Central memory CD8-positive, alpha-beta T cell (primary cell): ENCODE data around the gene ITIH1.

ENCODE experiments used
- ATAC-seq: fragments of 150-1000 bp; cut with Tn5 transposase; replicated peaks from 2 replicates; pipeline ENCODE4 v1.10.0; 2022; ENCODE audit warnings: mild to moderate bottlenecking, moderate FRiP score, moderate number of reproducible peaks; ENCODE audit not compliant: poor library complexity, severe bottlenecking; ENCODE audit errors: extremely low read depth
- DNase-seq, 2 donors: peaks; one replicate each; pipeline ENCODE4 v3.0.0; 2021; ENCODE audit warnings: low spot score in 2 of 2
- H3K27ac Mint-ChIP-seq: one replicate; pipeline ENCODE4 v1.8.0; 2022; ENCODE audit warnings: low read depth, mild to moderate bottlenecking, moderate library complexity, mixed read lengths
- H3K27me3 Mint-ChIP-seq: one replicate; pipeline ENCODE4 v1.8.0; 2022; ENCODE audit warnings: mixed read lengths
- H3K36me3 Mint-ChIP-seq: one replicate; pipeline ENCODE4 v1.8.0; 2022; ENCODE audit warnings: mild to moderate bottlenecking, moderate library complexity, mixed read lengths; ENCODE audit not compliant: insufficient read depth
- H3K4me1 Mint-ChIP-seq: one replicate; pipeline ENCODE4 v1.8.0; 2022; ENCODE audit warnings: mixed read lengths
- H3K4me3 Mint-ChIP-seq: one replicate; pipeline ENCODE4 v1.8.0; 2022; ENCODE audit warnings: mild to moderate bottlenecking, moderate library complexity, mixed read lengths
- H3K9me3 Mint-ChIP-seq: one replicate; pipeline ENCODE4 v1.8.0; 2022; ENCODE audit warnings: mixed read lengths

Gene ITIH1

DNA sequence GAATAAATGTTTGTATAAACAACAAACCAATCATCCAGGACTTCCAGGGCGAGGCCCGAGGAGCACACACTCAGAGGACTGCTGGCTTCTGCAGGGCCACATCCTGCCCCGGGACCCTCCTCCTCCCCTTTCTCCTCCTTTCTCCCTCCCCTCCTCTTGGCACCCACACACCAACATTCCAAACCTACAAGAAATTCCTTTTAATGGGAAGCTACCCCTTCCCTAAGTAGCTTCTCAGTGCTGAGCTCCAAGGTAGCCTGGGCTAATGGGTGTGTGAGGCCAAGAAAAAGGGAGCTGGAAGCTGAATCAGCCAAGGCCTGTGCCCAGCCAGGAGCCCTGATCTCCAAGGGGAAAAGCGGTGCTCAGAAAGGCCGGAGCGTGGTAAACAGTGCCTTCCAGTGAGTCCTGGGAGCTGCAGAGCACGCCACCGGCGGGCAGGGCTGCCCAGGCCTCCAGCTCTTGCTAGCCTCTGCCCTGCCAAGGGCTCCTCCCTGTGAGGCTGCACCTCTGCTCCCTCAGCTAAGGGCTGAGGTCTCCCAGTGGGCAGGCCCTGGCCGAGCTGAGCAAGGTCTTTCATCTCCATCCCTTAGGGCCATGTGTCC lies 21.1 kb downstream of the ITIH1 start:
- H3K27me3 Mint-ChIP-seq = no peaks in the 10 kb centered on the region
- peaks cover 2% of the 10 kb centered on the region for H3K36me3 Mint-ChIP-seq

DNA sequence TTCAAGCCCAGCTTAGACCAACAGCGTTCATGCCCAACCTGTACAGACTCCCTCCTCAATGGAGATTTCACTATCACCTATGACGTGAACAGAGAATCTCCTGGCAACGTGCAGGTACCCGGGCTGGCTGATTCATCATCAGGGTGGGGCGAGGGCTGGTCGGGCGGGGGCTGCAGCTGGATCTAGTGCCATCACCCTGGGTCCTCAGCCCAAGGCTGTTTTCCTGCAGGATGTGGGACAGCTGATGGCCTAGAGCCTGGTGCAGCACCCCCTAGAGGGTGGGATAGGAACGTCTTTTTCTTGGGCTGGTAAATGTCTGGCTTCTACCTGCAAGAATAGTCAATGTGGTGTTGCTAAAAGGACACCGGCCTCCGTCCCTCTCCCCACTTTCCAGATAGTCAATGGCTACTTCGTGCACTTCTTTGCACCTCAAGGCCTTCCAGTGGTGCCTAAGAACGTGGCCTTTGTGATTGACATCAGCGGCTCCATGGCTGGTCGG lies 21.6 kb downstream of the ITIH1 start:
- Mint-ChIP-seq H3K36me3 (peaks cover 2% of the 10 kb centered on the region), H3K27me3 (no peaks in the 10 kb centered on the region), H3K27ac (no peak overlapping the region), H3K4me3 (no peak overlapping the region), H3K9me3 (no peaks in the 10 kb centered on the region), H3K4me1 (peaks cover 5% of the 10 kb centered on the region)
- no peak for DNase-seq
- no peak for ATAC-seq

More for the DNA sequence above, 21.1 kb downstream of the ITIH1 start:
- Mint-ChIP-seq H3K27ac (no peak overlapping the region), H3K9me3 (no peaks in the 10 kb centered on the region), H3K4me3 (no peak overlapping the region), H3K4me1 (peaks cover 5% of the 10 kb centered on the region)
- DNase-seq (no peak), ATAC-seq (no peak)

DNA sequence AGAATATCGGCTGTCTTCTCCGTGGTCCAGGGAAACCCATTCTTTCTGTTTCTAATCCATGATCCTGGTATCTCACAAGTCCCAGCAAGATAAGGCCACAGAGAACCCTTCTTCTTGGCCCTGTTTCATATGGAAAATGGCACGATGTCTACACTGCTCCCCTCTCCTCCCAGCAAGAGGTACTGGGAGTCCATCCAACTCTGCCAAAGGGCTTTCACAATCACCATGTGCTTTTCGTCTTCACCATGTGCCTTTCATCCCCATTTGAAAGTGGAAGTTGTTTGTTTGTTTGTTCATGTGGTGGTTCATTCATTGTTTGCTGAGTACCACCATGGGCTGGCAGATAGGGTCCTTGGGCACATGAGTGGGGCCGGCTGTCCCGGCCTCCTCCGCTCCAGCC lies 22.7 kb downstream of the ITIH1 start:
- no peak overlapping the region for H3K27ac Mint-ChIP-seq
- H3K27me3 Mint-ChIP-seq = no peaks in the 10 kb centered on the region
- DNase-seq (no peak), ATAC-seq (no peak)
- no peaks in the 10 kb centered on the region for H3K9me3 Mint-ChIP-seq
- H3K4me3 Mint-ChIP-seq = no peak overlapping the region
- H3K4me1 Mint-ChIP-seq = peaks cover 5% of the 10 kb centered on the region
- peaks cover 2% of the 10 kb centered on the region for H3K36me3 Mint-ChIP-seq

DNA sequence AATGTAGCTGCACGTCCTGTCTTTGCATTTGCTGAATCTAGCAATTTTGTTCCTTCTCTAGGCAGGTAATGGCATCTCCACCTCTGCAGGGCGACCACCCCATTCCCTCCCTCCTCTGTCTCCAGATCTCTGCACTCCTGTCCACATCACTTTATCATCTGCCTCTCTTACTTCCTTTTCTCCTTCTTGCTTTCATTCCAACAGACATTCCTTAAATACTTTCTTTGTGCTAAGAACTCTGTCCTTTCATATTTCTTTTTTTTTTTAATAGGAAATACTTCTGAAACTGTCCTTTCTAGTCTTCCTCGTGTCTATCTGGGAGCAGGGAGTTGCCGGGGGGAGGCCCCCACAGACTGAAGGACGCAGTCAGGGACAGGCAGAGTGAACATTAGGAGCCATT lies 24.4 kb downstream of the ITIH1 start:
- peaks cover 5% of the 10 kb centered on the region for H3K4me1 Mint-ChIP-seq
- no peaks in the 10 kb centered on the region for H3K9me3 Mint-ChIP-seq
- no peak overlapping the region for H3K27ac Mint-ChIP-seq
- no peak overlapping the region for H3K4me3 Mint-ChIP-seq
- no peak for DNase-seq
- no peak for ATAC-seq
- peaks cover 2% of the 10 kb centered on the region for H3K36me3 Mint-ChIP-seq
- no peaks in the 10 kb centered on the region for H3K27me3 Mint-ChIP-seq

DNA sequence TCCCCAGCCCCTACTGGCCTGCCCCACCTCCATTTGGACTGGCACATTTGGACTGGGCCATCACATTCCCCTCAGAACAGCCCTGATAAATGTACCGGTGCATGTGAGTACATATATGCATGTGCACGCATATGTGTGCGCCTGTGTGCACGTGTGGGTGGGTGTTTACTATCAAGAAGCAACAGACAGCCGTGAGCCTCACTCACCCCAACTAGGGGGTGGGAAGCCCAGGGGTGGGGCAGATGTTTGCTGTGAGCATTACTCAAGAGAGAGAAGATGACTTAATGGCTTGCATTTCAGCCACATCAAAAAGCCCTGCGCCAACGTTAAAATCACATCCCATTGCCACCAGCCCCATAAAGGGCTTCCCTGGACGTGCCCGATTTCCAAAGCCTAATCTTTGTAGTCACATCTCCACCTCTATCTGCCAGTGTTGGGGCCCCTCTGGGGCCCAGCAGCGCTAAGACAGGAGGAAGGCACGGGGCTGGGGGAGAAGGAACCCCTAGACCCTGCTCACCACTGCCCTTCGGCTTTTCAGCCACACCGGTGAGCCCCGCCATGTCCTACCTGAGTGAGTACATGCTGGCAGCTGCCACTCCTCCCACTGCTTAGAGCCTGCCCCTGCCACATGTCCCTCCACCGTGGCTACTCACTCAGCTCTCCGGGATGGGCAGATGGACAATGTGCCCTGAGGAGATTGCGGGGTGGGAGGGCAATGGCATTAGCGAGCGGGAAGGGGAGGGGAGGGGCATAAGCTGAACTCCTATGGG lies 28.1 kb downstream of the ITIH1 start:
- Mint-ChIP-seq H3K27me3 (no peaks in the 10 kb centered on the region), H3K36me3 (no peaks in the 10 kb centered on the region), H3K27ac (no peak overlapping the region), H3K4me3 (no peak overlapping the region), H3K4me1 (no peaks in the 10 kb centered on the region), H3K9me3 (no peaks in the 10 kb centered on the region)
- DNase-seq = no peak
- ATAC-seq = no peak

DNA sequence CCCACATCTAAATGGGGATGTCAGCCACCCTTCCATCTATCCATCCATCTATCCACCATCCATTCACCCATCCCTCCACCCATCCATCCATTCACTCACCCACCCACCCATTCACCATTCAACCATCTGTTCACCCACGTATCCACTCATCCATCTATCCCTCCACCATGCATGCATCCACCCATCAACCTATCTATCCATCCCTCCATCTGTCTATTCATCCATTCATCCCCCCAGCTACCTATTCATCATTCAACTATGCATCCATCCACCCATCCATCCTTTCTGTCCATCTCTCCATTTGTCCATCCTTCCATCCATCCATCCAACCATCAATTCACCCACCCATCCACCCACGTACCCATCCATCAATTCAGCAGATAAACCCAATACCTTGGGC lies 31.8 kb downstream of the ITIH1 start:
- Mint-ChIP-seq H3K36me3 (no peaks in the 10 kb centered on the region), H3K4me3 (no peak overlapping the region), H3K27me3 (no peaks in the 10 kb centered on the region), H3K9me3 (no peaks in the 10 kb centered on the region), H3K4me1 (no peaks in the 10 kb centered on the region), H3K27ac (no peak overlapping the region)
- no peak for ATAC-seq
- DNase-seq = no peak

DNA sequence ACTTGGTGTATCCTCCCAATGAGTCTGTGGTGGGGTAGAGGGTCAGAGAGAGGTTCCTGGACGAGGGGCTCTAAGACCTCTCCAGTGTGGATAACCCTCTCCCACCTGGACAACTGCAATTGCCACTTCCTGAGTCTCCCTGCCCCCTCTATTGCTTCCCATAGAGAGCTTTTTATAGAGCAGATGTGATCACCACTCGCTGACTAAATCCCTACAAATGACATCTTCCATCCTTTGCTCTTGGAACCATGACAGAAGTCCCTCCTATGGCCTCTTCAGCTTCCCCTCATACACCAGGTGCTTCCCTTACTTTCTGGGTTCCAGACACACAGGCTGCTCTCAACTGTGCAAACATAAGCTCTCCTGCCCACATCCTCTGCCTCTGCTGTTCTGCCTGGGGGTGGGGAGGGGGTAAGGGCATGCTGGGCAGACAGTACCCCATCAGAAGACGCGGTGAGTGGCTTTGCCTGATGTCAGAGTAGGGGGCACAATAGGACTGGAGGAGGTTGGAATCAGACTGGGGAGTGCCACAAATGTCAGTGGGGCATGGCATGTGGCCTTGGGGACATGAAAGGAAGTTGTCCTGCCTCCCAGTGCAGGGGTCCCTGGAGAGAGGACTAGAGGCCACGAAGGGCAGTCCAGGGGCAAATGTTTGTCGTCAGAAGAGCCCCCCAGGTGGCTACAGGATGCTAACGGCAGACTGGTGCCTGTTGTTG lies 32.4 kb downstream of the ITIH1 start:
- no peaks in the 10 kb centered on the region for H3K27me3 Mint-ChIP-seq
- H3K36me3 Mint-ChIP-seq = no peaks in the 10 kb centered on the region
- DNase-seq (no peak), ATAC-seq (no peak)
- no peaks in the 10 kb centered on the region for H3K9me3 Mint-ChIP-seq
- no peaks in the 10 kb centered on the region for H3K4me1 Mint-ChIP-seq
- H3K4me3 Mint-ChIP-seq = no peak overlapping the region
- H3K27ac Mint-ChIP-seq = no peak overlapping the region

DNA sequence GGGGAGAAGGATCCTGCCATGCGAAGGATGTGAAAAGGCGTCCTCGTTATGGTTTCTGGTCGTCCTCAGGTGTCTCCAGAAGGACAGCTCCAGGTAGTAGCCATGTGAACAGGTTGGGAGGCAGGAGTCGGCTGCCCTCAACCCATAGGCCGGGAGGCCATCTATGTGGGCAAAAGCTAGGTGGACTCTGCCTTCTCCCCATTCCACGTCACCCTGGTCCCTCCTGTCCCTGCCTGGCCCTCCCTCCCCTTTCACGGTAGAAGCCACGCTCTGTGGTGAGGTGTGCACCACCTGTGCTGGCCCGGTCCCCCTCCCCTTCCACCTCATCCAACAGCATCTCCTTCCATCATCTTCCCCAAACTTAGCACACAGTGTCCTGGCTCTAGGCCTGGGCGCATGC lies 33.5 kb downstream of the ITIH1 start:
- Mint-ChIP-seq H3K36me3 (no peaks in the 10 kb centered on the region), H3K27me3 (no peaks in the 10 kb centered on the region), H3K4me1 (no peaks in the 10 kb centered on the region), H3K27ac (no peak overlapping the region), H3K9me3 (no peaks in the 10 kb centered on the region), H3K4me3 (no peak overlapping the region)
- ATAC-seq = no peak
- DNase-seq = no peak

DNA sequence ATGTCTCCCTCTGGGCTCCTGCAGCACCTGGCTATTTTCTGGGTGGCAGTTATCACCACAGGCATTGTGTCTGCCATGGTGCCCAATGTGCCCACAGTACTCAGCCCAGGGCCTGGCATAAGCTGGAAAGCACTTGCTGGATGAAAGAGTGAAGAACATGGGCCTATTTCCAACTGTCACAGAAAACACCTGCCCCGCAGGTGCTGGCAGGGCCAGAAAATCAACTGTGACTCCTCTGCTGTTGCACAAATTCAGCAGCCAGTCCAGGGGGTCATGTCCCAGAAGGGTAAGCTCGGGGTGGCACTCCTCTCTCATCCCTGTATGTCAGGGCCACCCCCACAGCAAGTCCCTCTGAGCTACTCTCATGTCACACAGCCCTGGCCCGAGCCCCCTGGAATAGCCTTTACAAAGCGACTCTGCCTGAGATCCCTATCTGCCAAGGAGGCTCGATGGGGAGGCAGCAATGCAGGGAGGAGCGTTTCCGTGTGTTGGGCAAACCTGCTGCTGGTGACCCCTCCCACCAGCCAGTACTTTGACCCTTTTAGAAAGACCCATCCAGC lies 34.1 kb downstream of the ITIH1 start:
- Mint-ChIP-seq H3K27me3 (no peaks in the 10 kb centered on the region), H3K27ac (no peak overlapping the region), H3K4me1 (no peaks in the 10 kb centered on the region), H3K9me3 (no peaks in the 10 kb centered on the region), H3K4me3 (no peak overlapping the region), H3K36me3 (no peaks in the 10 kb centered on the region)
- DNase-seq = no peak
- no peak for ATAC-seq

DNA sequence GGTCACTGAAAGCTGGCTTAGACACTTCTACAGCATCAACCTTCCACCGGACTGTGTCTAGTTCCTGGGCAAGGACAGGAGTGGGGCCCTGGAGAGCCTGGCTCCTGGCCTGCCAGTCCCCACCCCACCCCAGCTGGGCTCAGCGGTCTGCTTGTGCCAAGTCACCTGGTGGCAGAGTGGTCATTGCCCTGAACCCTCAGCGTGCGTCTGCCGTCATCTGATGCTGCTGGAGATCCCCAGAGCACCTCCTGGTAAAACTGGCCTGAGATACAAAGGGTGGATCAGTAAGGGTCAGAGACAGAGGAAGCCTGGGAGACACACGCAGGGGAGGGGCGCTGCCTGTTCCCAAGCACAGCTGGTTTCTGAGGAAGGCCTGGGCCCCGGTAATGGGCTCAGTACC lies 36.4 kb downstream of the ITIH1 start:
- Mint-ChIP-seq H3K4me1 (no peaks in the 10 kb centered on the region), H3K36me3 (no peaks in the 10 kb centered on the region), H3K27me3 (no peaks in the 10 kb centered on the region), H3K9me3 (no peaks in the 10 kb centered on the region), H3K4me3 (no peak overlapping the region), H3K27ac (no peak overlapping the region)
- DNase-seq (no peak), ATAC-seq (no peak)

DNA sequence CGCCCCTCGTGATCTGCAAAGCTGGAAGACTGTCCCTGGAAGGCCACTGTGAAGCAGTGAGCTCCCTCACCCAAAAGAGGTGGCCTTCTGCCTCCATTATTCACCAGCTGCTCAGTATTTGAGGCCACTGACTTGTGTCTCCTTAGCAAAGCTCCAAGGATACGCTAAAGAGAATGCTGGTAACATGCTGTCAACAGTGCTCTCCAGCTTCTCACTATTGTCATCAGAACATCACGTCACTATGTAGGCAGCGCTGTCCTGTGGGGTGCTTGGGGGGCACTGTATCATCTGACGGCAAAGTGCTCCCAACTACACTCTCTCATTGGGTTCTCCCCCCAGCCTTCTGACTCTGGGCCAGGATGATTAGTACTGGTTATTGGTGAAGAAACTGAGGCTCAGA lies 38.8 kb downstream of the ITIH1 start:
- no peak for DNase-seq
- H3K4me3 Mint-ChIP-seq = no peak overlapping the region
- no peak overlapping the region for H3K27ac Mint-ChIP-seq
- H3K9me3 Mint-ChIP-seq = no peaks in the 10 kb centered on the region
- H3K27me3 Mint-ChIP-seq = no peaks in the 10 kb centered on the region
- ATAC-seq = no peak
- H3K36me3 Mint-ChIP-seq = no peaks in the 10 kb centered on the region
- H3K4me1 Mint-ChIP-seq = no peaks in the 10 kb centered on the region

DNA sequence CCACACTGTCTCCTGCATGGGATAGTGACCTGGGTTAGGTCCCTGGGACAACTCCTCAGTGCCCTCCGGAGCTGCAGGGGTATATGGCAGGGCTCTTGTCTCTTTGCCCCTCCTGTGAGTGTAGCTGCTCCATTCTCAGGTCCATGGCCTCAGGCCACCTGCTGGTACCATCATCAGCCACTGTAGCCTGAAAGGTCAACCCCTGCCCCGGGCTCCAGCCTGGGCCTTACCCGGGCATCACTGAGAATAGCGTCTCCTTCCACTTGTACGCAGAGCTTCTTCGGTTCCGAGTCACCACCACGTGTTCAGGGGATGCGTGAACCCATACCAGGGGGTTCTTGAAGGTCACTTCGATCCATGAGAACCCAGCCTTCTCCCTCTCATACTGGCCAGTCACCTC lies 39.3 kb downstream of the ITIH1 start:
- Mint-ChIP-seq H3K27ac (no peak overlapping the region), H3K27me3 (no peaks in the 10 kb centered on the region), H3K36me3 (no peaks in the 10 kb centered on the region), H3K4me3 (no peak overlapping the region), H3K9me3 (no peaks in the 10 kb centered on the region), H3K4me1 (no peaks in the 10 kb centered on the region)
- ATAC-seq (no peak), DNase-seq (no peak)
